Esophagus squamous epithelium (tissue), 4 donors: ENCODE results near the gene NR2C2.

Experiments
- CTCF ChIP-seq, 6 experiments: fragments of 450-650 bp in 4 of 6; fragments of 200-600 bp in 2 of 6; sonication (generic) in 2 of 6; IDR thresholded peaks; one replicate each; pipeline ENCODE4 v1.5.1; 2016 to 2019; ENCODE audit warnings: antibody characterized with exemption in 6 of 6, mild to moderate bottlenecking in 4 of 6, moderate library complexity in 4 of 6
- POLR2A ChIP-seq, 4 donors: fragments of 450-650 bp; IDR thresholded peaks; one replicate each; pipeline ENCODE4 v1.6.1; 2017; ENCODE audit warnings: antibody characterized with exemption in 4 of 4, mild to moderate bottlenecking in 4 of 4, moderate library complexity in 3 of 4

- TF ChIP-seq CTCF (IDR thresholded peaks at IDR 0.05) (no peak), POLR2A (IDR thresholded peaks at IDR 0.05) (no peak)
These were observed 38.1 kb upstream of the NR2C2 start for GRCh38 chr3:14909250-14909649.
